Activated CD4-positive, alpha-beta memory T cell treated with anti-CD3 and anti-CD28 coated beads for 36 hours (primary cell): ENCODE results near the gene SCAMP4. TPM values are rescaled to one million over a fixed set of nuclear protein-coding genes. Genes with fewer than 3 reads are reported as not detected.
A peak's percentile ranks its signal among the peaks of the same experiment; 100 is the strongest.

Source experiments
- CTCF ChIA-PET: fragments of 350-600 bp; sonication (Branson Sonifier 250); formaldehyde crosslinking; loops from one replicate; lab custom pipeline; 2021; ENCODE audit warnings: antibody characterized with exemption, inconsistent platforms; lab: Charles Lee
- POLR2A ChIA-PET: fragments of 350-600 bp; sonication (Branson Sonifier 250); formaldehyde crosslinking; loops from one replicate; lab custom pipeline; 2021; ENCODE audit warnings: antibody characterized with exemption; lab: Charles Lee
- DNase-seq: peaks from one replicate; pipeline ENCODE4 v3.0.0-alpha.2; 2020
- H3K27ac Mint-ChIP-seq: one replicate; pipeline ENCODE4 v1.8.0; 2021; ENCODE audit warnings: mixed read lengths
- H3K27me3 Mint-ChIP-seq: one replicate; pipeline ENCODE4 v1.8.0; 2021; ENCODE audit warnings: mixed read lengths
- H3K36me3 Mint-ChIP-seq: one replicate; pipeline ENCODE4 v1.8.0; 2021; ENCODE audit warnings: mixed read lengths
- H3K4me1 Mint-ChIP-seq: one replicate; pipeline ENCODE4 v1.8.0; 2021; ENCODE audit warnings: low read depth, mixed read lengths
- H3K4me3 Mint-ChIP-seq: one replicate; pipeline ENCODE4 v1.8.0; 2021; ENCODE audit warnings: mild to moderate bottlenecking, mixed read lengths
- H3K9me3 Mint-ChIP-seq: one replicate; pipeline ENCODE4 v1.8.0; 2021; ENCODE audit warnings: mixed read lengths
- intact Hi-C: fragments of 100-400 bp; cut with micrococcal nuclease; formaldehyde crosslinking; loops from one replicate; pipeline ENCODE4 v1.15.1; 2023
- total RNA-seq, 2 experiments: library from RNA; stranded (reverse); gene quantifications; one replicate each; pipeline ENCODE4 v1.2.3, GENCODE V29; 2021

SCAMP4 gene
- total RNA-seq, 2 experiments from 2014 or later = 24.2 to 28.4 TPM

DNA sequence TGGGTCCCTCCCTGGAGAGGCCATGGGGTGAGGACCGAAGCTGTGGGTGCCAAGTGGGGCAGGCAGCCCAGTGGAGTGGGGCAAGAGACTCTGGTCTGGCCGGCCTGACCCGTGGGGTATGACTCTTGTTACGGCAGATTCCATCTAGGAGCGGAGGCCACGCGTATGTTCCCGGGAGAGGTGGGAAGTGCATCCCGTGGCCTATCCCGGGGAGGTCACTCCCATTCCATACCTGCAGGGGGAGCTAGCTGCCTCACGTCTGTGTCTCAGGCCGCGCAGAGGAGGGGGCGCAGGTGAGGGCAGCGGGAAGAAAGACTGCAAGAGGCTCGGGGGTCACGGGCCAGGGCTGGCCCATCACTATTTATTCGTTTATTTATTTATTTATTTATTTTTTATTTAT is 40.7 kb downstream of the SCAMP4 start:
- Mint-ChIP-seq H3K9me3 (no peaks in the 10 kb centered on the region), H3K27ac (no peak overlapping the region), H3K27me3 (no peaks in the 10 kb centered on the region), H3K4me1 (peaks cover 35% of the 10 kb centered on the region), H3K36me3 (peaks cover 9% of the 10 kb centered on the region), H3K4me3 (no peak overlapping the region)
- intact Hi-C loops = no loop called here
- POLR2A ChIA-PET = interaction anchor here (0.6 kb wide), 1 partner anchor 197 kb away, joined by 3 read pairs; no protein-coding TSS in a partner anchor
- peak; percentile 56 for DNase-seq
- CTCF ChIA-PET = interaction anchor here (0.6 to 1.5 kb wide), 10 partner anchors 16 to 146 kb away, joined by 3 to 6 read pairs (median 4); no protein-coding TSS in a partner anchor

DNA sequence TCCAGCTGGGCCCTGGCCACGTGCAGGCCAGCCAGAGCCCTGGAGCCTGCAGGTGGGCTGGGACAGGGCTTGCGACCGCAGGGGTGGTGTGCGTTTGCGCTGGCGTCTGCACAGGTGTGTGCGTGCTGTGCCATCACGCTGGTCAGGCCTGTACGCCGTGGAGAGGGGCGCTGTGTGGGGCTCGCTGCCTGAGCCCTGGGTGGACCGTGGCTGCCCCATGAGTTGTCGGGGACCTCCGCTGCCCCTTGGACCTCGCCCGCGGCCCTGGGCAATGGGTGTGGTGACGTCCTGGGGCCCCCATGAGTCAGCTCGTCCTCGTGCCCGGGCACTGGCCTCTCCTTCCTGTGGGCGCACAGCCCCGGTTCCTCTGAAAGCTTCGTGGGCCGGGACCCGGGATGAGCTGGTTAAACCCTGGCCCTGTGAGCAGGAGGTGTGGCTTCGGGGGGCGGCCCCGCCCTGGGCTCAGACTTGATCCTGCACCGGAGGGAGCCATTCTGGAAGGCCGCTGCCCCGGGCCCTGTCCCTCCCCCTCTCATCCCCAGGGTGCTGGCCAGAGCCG is 42.5 kb downstream of the SCAMP4 start:
- no peak overlapping the region for H3K27ac Mint-ChIP-seq
- peaks cover 38% of the 10 kb centered on the region for H3K4me1 Mint-ChIP-seq
- DNase-seq = no peak
- no peak overlapping the region for H3K4me3 Mint-ChIP-seq
- H3K27me3 Mint-ChIP-seq = no peaks in the 10 kb centered on the region
- intact Hi-C loops = no loop called here
- ChIA-PET POLR2A (no interaction called here), CTCF (no interaction called here)
- H3K36me3 Mint-ChIP-seq = peaks cover 11% of the 10 kb centered on the region
- no peaks in the 10 kb centered on the region for H3K9me3 Mint-ChIP-seq

- H3K4me3 Mint-ChIP-seq = no peak overlapping the region
- POLR2A ChIA-PET = no interaction called here
Observed at GRCh38 chr19:1949304-1950101, 44.3 kb downstream of the SCAMP4 start.

GRCh38 chr19:1950640-1951039 is 45.4 kb downstream of the SCAMP4 start:
- intact Hi-C loops = no loop called here
- Mint-ChIP-seq H3K9me3 (no peaks in the 10 kb centered on the region), H3K36me3 (peaks cover 11% of the 10 kb centered on the region), H3K4me3 (no peak overlapping the region), H3K4me1 (peaks cover 27% of the 10 kb centered on the region), H3K27ac (no peak overlapping the region), H3K27me3 (no peaks in the 10 kb centered on the region)
- ChIA-PET POLR2A (no interaction called here), CTCF (no interaction called here)
- no peak for DNase-seq

More at GRCh38 chr19:1949304-1950101, 44.3 kb downstream of the SCAMP4 start:
- Mint-ChIP-seq H3K4me1 (peaks cover 24% of the 10 kb centered on the region), H3K27ac (no peak overlapping the region), H3K9me3 (no peaks in the 10 kb centered on the region), H3K36me3 (peaks cover 11% of the 10 kb centered on the region), H3K27me3 (no peaks in the 10 kb centered on the region)
- no peak for DNase-seq
- CTCF ChIA-PET = no interaction called here
- intact Hi-C loops = no loop called here

GRCh38 chr19:1952635-1953034 is 47.4 kb downstream of the SCAMP4 start:
- Mint-ChIP-seq H3K4me3 (no peak overlapping the region), H3K36me3 (peaks cover 9% of the 10 kb centered on the region), H3K4me1 (peaks cover 29% of the 10 kb centered on the region), H3K27me3 (no peaks in the 10 kb centered on the region), H3K27ac (no peak overlapping the region), H3K9me3 (no peaks in the 10 kb centered on the region)
- no peak for DNase-seq
- ChIA-PET POLR2A (interaction anchor here (0.5 kb wide), 1 partner anchor 10 kb away, joined by 3 read pairs; no protein-coding TSS in a partner anchor), CTCF (interaction anchor here (1.3 kb wide), 1 partner anchor 23 kb away, joined by 4 read pairs; no protein-coding TSS in a partner anchor)
- intact Hi-C loops = no loop called here

DNA sequence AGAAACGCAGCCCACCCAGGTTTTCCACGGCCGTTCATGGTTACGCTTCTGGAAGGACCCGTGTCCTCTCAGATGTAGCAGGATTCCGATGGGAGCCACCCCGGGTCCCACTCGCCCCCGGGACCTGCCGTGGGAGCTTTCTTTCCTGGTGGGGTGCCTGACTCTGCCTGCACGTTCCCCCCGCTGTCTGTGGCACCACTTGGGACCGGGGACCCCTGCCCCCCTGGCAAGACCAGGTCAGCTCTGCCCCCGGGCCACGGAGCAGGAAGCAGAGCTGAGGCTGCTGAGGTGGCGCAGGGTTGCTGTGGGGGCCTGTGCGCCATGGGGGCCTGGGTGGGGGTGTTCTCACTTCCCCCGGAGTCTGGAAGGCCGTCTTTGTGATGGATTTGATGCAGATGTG is 47.8 kb downstream of the SCAMP4 start:
- CTCF ChIA-PET = interaction anchor here (1.3 to 1.5 kb wide), 2 partner anchors 10 to 23 kb away, joined by 4 read pairs; no protein-coding TSS in a partner anchor
- POLR2A ChIA-PET = interaction anchor here (0.5 kb wide), 1 partner anchor 10 kb away, joined by 3 read pairs; no protein-coding TSS in a partner anchor

DNA sequence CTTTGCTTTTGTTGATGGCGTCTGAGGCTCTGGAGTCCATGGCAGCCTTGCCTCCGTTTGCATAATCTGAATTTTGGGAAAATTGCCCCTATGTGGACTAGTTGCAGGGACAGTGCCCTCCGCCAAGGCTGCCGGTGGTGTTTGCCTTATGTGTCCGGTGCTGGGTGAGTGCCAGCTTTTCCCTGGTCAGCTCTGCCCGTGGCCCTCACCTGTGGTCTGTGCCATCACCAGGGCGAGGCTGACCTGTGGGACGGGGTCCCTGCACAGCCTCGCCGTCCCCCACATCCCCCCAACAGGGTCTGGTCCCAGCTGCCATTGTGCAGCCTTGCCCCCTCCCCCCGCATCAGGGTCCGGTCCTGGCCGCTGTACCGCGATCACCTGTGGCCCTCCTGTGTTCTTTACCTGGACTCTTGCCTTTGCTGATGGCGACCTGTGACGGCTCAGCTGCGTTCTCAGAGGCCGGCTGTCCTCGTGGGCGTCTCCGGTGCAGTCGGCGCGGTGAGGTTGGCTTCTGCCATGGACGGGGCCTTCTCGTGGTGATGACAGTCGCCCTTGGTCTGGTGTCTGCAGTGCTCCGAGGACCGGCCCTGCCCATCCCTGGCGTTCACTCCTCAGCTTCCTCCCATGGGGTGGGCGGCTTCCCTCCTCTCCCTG is 48.4 kb downstream of the SCAMP4 start:
- Mint-ChIP-seq H3K27ac (no peak overlapping the region), H3K9me3 (no peaks in the 10 kb centered on the region), H3K4me3 (no peak overlapping the region), H3K36me3 (peaks cover 7% of the 10 kb centered on the region), H3K4me1 (peaks cover 27% of the 10 kb centered on the region), H3K27me3 (no peaks in the 10 kb centered on the region)
- ChIA-PET POLR2A (no interaction called here), CTCF (interaction anchor here (0.6 to 1.5 kb wide), 2 partner anchors 11 to 659 kb away, joined by 3 to 4 read pairs; no protein-coding TSS in a partner anchor)
- no peak for DNase-seq
- intact Hi-C loops = no loop called here

More for the DNA sequence above, 47.8 kb downstream of the SCAMP4 start:
- no peak for DNase-seq
- H3K4me3 Mint-ChIP-seq = no peak overlapping the region
- H3K9me3 Mint-ChIP-seq = no peaks in the 10 kb centered on the region
- H3K27me3 Mint-ChIP-seq = no peaks in the 10 kb centered on the region
- H3K4me1 Mint-ChIP-seq = peaks cover 29% of the 10 kb centered on the region
- intact Hi-C loops = no loop called here
- H3K27ac Mint-ChIP-seq = no peak overlapping the region
- H3K36me3 Mint-ChIP-seq = peaks cover 9% of the 10 kb centered on the region

- H3K9me3 Mint-ChIP-seq = no peaks in the 10 kb centered on the region
- H3K27ac Mint-ChIP-seq = no peak overlapping the region
- ChIA-PET CTCF (interaction anchor here (0.6 to 1.5 kb wide), 2 partner anchors 12 to 658 kb away, joined by 3 to 4 read pairs; no protein-coding TSS in a partner anchor), POLR2A (no interaction called here)
- H3K27me3 Mint-ChIP-seq = no peaks in the 10 kb centered on the region
- DNase-seq = no peak
- peaks cover 23% of the 10 kb centered on the region for H3K4me1 Mint-ChIP-seq
- peaks cover 4% of the 10 kb centered on the region for H3K36me3 Mint-ChIP-seq
- no peak overlapping the region for H3K4me3 Mint-ChIP-seq
- intact Hi-C loops = no loop called here
Observed at GRCh38 chr19:1954532-1954933, 49.3 kb downstream of the SCAMP4 start.

DNA sequence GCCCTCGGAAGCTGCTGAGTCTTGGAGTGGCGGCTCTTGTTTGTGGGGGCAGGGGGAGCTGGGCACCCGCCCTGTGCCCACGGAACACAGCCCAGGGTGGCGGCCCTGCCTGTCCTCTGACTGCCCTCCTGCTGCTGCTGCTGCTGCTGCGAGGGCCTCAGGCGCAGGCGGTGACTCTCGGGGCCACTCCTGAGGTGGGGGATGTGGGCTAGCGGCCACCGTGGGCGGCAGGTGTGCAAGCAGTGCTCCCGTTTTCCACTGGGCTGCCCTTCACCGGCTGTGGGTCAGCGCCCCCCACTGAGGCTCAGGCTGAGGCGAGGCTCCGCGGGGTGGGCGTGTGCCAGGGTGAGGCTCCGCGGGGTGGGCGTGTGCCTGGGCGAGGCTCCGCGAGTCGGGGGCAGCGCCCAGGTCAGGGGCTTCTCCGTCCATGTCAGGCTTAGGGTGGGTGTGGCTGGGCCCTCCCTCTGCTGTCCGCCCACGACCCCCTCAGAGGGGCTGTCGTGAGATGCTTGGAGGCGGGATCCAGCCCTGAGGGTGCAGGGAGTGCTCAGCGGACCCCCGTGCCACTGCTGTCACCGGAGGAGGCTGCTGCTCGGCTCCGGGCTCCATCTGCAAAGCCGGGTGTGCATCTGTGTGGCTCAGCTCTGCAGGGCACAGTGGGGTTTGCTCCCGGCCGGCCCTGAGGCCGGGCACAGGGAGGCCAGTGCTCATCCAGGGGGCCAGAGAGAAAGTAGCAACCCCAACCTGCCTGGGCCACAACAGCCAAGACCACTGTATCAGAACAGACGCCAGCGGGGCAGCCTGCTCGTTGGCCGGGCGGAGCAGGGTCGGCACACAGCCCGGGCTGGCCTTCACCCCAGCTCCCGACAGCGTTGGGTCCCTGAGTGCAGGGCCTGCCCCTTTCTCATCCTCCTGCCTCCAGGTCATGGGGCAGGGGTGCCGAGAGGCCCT is 50.2 kb downstream of the SCAMP4 start:
- no peaks in the 10 kb centered on the region for H3K27me3 Mint-ChIP-seq
- POLR2A ChIA-PET = no interaction called here
- peaks cover 2% of the 10 kb centered on the region for H3K36me3 Mint-ChIP-seq
- H3K4me3 Mint-ChIP-seq = no peak overlapping the region
- H3K27ac Mint-ChIP-seq = no peak overlapping the region
- no peak for DNase-seq
- H3K4me1 Mint-ChIP-seq = peaks cover 20% of the 10 kb centered on the region
- intact Hi-C loops = no loop called here
- no peaks in the 10 kb centered on the region for H3K9me3 Mint-ChIP-seq
- CTCF ChIA-PET = no interaction called here

- H3K9me3 Mint-ChIP-seq = no peaks in the 10 kb centered on the region
- CTCF ChIA-PET = no interaction called here
- H3K4me1 Mint-ChIP-seq = peaks cover 15% of the 10 kb centered on the region
- H3K4me3 Mint-ChIP-seq = no peak overlapping the region
- H3K36me3 Mint-ChIP-seq = peaks cover 2% of the 10 kb centered on the region
- POLR2A ChIA-PET = no interaction called here
- intact Hi-C loops = no loop called here
- no peaks in the 10 kb centered on the region for H3K27me3 Mint-ChIP-seq
- no peak for DNase-seq
- H3K27ac Mint-ChIP-seq = no peak overlapping the region
Observed at GRCh38 chr19:1956122-1956494, 50.9 kb downstream of the SCAMP4 start.

DNA sequence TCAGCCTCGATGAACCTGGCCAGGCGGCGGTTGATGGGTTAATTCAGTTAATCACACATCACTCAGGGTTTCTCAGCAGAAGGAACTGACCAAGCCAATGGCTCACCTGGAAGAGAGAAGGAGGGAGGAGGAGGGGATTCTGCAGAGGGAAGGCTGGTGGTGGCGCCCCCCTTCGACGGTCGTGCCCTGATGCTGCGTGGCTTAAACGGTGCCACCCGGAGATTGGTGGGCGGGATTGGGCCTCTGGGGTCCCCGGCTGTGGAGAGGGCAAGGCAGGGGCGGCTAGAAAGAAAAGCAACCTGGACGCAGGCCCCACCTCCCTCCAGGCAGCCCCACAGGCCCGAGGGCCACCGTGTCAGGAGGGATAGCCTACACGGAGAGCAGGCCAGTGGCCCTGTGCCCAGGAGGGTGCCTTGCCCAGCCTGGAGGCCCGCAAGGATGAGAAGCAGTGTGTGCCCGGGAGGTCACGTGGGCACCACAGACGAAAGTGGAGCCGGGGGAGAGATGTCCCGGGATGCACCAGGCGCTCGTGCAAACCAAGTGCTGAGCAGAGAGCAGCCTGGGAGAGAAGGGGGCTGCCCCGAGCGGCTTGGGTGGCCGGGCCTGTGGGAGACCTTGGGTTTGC is 51.8 kb downstream of the SCAMP4 start:
- no peak for DNase-seq
- Mint-ChIP-seq H3K4me1 (peaks cover 17% of the 10 kb centered on the region), H3K27me3 (no peaks in the 10 kb centered on the region), H3K27ac (no peak overlapping the region), H3K36me3 (peaks cover 2% of the 10 kb centered on the region), H3K4me3 (no peak overlapping the region), H3K9me3 (no peaks in the 10 kb centered on the region)
- ChIA-PET CTCF (no interaction called here), POLR2A (no interaction called here)
- intact Hi-C loops = no loop called here
